HUES6 (cell line): Measurements from ENCODE around the gene ULK4.

Experiments
- H3K27ac ChIP-seq: 2 replicates; pipeline ENCODE4 v1.7.0; 2013; ENCODE audit warnings: low read depth, mild to moderate bottlenecking, low read length, inconsistent platforms
- H3K27me3 ChIP-seq: 2 replicates; pipeline ENCODE4 v1.6.1; 2013; ENCODE audit warnings: low read length; ENCODE audit not compliant: control insufficient read depth, insufficient read depth
- H3K36me3 ChIP-seq: 2 replicates; pipeline ENCODE4 v1.6.1; 2013; ENCODE audit warnings: low read length; ENCODE audit not compliant: control insufficient read depth, insufficient read depth
- H3K4me1 ChIP-seq: 2 replicates; pipeline ENCODE4 v1.6.1; 2013; ENCODE audit warnings: low read length; ENCODE audit not compliant: control insufficient read depth, insufficient read depth
- H3K4me3 ChIP-seq: 2 replicates; pipeline ENCODE4 v1.5.1; 2013; ENCODE audit warnings: low read depth, low read length
- H3K9ac ChIP-seq: one replicate; pipeline ENCODE4 v1.6.1; 2013; ENCODE audit warnings: mild to moderate bottlenecking, low read length
- H3K9me3 ChIP-seq: 2 replicates; pipeline ENCODE4 v1.6.1; 2013; ENCODE audit warnings: low read depth, low read length; ENCODE audit not compliant: control insufficient read depth, insufficient read depth

Gene ULK4

DNA sequence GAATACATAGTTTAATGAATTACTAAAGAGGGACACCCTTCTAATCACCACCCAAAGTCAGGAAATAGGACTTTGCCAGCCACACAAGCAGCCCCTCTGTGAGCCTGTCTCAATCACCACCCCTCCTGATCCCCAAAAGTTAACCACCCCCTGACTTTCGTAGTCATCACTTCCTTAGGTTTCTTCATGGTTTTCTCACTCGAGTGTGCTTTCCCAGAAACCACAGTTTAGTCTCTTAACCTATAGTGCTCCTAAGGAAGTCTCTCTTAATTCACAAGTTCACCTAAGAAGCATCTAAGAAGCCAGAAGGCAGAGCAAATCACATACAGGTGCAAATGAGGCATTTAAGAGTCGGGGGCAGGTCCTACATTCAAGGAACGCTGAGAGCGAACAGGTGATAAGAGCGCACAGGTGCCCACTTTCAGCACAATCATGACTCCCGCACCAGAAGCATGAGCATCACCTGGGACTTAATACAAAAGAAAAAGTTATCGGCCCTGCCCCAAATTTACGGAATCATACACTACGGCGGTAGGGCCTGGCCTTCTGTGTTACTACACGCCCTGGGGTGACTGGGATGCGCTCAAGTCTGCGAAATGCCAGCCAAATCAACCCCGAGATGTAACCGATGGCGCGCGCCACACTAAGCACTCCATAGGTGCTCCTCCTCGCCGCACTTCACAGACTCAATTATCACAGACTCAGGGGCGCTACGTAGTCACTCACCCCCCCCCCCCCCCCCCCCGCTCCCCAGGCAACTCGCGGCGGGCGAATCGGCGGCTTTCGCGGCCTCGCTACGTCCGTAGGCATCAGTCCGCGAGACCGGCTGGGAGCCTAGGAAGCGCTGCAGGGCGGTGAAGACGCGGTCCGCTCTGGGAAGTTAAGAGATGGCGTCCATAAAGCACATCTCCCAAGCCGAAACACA, 815 bp downstream of the ULK4 start:
- Histone ChIP-seq H3K27ac (no peak overlapping the region), H3K9me3 (no peaks in the 10 kb centered on the region), H3K4me1 (peaks cover 3% of the 10 kb centered on the region), H3K27me3 (no peaks in the 10 kb centered on the region; the same call in 1 of the 2 replicates), H3K36me3 (no peaks in the 10 kb centered on the region), H3K9ac (peak overlapping the region; percentile 69), H3K4me3 (peak overlapping the region; percentile 90)

DNA sequence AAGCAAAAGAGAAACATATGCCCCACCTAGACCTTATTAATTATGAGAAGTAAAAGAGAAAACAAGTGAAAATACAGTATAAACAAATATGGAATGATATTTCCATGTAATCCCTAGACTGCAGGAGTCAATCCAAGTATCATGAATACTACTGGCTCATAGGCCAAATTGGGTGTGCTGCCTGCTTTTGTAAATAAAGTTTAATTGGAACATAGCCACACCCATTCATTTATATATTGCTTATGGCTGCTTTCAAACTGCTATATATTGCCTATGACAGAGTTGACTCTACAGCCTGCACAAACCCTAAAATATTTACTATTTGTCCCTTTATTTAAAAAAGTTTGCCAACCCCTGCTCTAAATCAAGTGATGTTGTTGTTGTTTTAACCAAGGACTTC, 5.3 kb downstream of the ULK4 start:
- H3K9ac ChIP-seq: no peak overlapping the region
- H3K27me3 ChIP-seq: no peaks in the 10 kb centered on the region; the same call in 1 of the 2 replicates
- peaks cover 3% of the 10 kb centered on the region for H3K4me1 ChIP-seq

GRCh38 chr3:41955192-41955591, 6.7 kb downstream of the ULK4 start:
- Histone ChIP-seq H3K9ac (no peak overlapping the region), H3K27ac (no peak overlapping the region), H3K4me3 (no peak overlapping the region), H3K36me3 (no peaks in the 10 kb centered on the region; the same call in 1 of the 2 replicates), H3K27me3 (no peaks in the 10 kb centered on the region), H3K9me3 (no peaks in the 10 kb centered on the region), H3K4me1 (no peaks in the 10 kb centered on the region)

More for the DNA sequence above, 5.3 kb downstream of the ULK4 start:
- Histone ChIP-seq H3K36me3 (no peaks in the 10 kb centered on the region; the same call in 1 of the 2 replicates), H3K9me3 (no peaks in the 10 kb centered on the region), H3K27ac (no peak overlapping the region), H3K4me3 (no peak overlapping the region)

GRCh38 chr3:41943311-41943843, 18.5 kb downstream of the ULK4 start:
- H3K9ac ChIP-seq: no peak overlapping the region
- peaks cover 6% of the 10 kb centered on the region for H3K9me3 ChIP-seq
- no peaks in the 10 kb centered on the region for H3K27me3 ChIP-seq
- H3K36me3 ChIP-seq: peaks cover 6% of the 10 kb centered on the region; the same call in 1 of the 2 replicates
- no peak overlapping the region for H3K4me3 ChIP-seq
- H3K27ac ChIP-seq: no peak overlapping the region
- peaks cover 4% of the 10 kb centered on the region; the same call in 1 of the 2 replicates for H3K4me1 ChIP-seq

DNA sequence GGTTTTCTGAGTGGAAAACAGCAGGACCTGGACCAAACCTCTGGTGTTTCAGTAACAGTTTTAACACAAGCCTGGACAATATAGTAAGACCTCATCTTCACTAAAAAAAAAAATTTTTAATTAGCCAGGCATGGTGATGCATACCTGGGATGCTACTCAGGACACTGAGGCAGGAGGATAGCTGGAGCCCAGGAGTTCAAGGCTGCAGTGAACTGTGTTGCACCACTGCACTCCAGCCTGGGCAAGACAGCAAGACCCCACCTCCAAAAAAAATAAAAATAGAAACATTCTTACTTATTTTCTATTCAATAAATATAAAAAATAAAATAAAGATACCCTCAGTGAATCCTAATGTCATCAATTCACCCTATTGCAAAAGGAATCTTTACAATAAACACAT, 21.5 kb downstream of the ULK4 start:
- Histone ChIP-seq H3K36me3 (no peaks in the 10 kb centered on the region), H3K9me3 (peaks cover 6% of the 10 kb centered on the region), H3K27me3 (no peaks in the 10 kb centered on the region), H3K4me3 (no peak overlapping the region), H3K4me1 (peaks cover 4% of the 10 kb centered on the region; the same call in 1 of the 2 replicates), H3K9ac (no peak overlapping the region), H3K27ac (no peak overlapping the region)

GRCh38 chr3:41936384-41936783, 25.5 kb downstream of the ULK4 start:
- H3K9ac ChIP-seq: no peak overlapping the region

DNA sequence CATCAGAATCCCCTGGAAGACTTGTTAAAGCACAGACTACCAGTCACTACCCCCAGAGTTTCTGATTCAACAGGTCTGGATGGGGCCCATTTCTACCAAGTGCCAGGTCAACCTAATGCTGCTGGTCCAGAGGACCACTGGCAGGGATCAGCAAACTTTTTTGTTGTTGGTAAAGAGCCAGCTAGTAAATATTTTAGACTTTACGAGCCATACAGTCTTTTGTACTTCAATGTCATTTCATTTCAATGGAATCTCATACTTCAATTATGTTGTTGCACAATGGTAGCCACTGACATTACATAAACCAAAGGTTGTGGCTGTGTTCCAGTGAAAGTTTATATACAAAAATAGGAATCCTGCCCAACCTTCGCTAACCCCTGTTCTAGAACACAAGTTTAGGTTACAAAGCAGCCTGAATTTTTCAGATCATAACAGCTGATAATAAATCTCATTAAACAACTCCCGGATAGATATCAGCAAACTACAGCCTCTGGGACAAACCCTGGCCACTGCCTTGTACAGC, 28.7 kb downstream of the ULK4 start:
- no peak overlapping the region for H3K9ac ChIP-seq
- H3K4me1 ChIP-seq: no peaks in the 10 kb centered on the region
- peaks cover 4% of the 10 kb centered on the region; the same call in 1 of the 2 replicates for H3K36me3 ChIP-seq
- H3K4me3 ChIP-seq: no peak overlapping the region
- no peaks in the 10 kb centered on the region for H3K27me3 ChIP-seq
- no peaks in the 10 kb centered on the region for H3K9me3 ChIP-seq
- no peak overlapping the region for H3K27ac ChIP-seq

More at GRCh38 chr3:41936384-41936783, 25.5 kb downstream of the ULK4 start:
- H3K9me3 ChIP-seq: peaks cover 6% of the 10 kb centered on the region
- H3K36me3 ChIP-seq: peaks cover 3% of the 10 kb centered on the region; the same call in 1 of the 2 replicates
- H3K4me1 ChIP-seq: no peaks in the 10 kb centered on the region
- H3K27ac ChIP-seq: no peak overlapping the region
- H3K4me3 ChIP-seq: no peak overlapping the region
- H3K27me3 ChIP-seq: no peaks in the 10 kb centered on the region

GRCh38 chr3:41932464-41932863, 29.4 kb downstream of the ULK4 start:
- no peak overlapping the region for H3K27ac ChIP-seq
- H3K9ac ChIP-seq: no peak overlapping the region
- no peaks in the 10 kb centered on the region for H3K4me1 ChIP-seq
- H3K36me3 ChIP-seq: peaks cover 4% of the 10 kb centered on the region; the same call in 1 of the 2 replicates
- H3K4me3 ChIP-seq: no peak overlapping the region
- H3K27me3 ChIP-seq: no peaks in the 10 kb centered on the region
- no peaks in the 10 kb centered on the region for H3K9me3 ChIP-seq

DNA sequence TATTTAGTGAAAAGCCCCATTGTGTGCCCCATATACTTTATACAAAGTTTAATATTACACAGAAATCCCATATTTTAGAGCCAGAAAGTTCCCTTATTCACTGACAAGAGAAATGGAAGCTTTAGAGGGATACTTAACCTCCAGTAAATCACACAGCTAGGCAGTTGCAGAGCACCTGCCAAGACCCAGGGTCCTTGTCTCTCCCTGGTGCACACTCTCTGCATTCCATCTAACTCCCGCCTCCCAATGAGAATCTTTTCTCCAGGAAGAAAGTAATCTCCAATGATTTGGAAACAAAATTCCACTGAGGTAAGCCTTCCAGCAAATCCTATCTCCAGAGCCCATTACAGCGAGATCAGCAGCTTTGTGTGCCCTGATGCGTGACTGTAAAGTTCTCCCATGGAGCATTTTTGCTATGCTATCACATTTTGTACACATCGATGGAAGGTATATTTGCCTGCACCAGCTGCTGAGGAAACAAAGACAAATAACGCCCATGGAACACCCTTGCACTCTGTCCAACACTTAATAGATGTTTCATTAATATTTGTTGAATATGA, 41.4 kb downstream of the ULK4 start:
- Histone ChIP-seq H3K27me3 (no peaks in the 10 kb centered on the region), H3K36me3 (no peaks in the 10 kb centered on the region), H3K27ac (no peak overlapping the region), H3K9ac (no peak overlapping the region), H3K4me1 (no peaks in the 10 kb centered on the region), H3K4me3 (no peak overlapping the region), H3K9me3 (no peaks in the 10 kb centered on the region)

DNA sequence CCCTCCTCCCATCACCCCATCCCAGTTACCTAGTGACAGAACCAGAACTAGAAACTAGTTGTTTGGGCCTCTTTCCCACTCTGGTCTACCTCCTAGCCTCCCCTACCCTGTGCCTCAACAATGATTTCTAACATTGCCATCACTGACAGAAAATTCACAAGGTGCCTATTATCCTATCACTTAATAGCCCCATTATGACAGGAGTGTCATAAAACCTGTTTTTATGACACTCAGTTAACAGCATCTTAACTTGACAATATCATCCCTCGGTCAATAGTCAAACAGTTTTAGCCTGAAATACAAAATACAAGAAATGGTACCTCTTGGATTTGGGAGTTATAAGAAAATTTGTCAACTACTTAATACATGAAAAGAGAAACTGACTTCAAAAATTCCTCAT, 46.5 kb downstream of the ULK4 start:
- H3K36me3 ChIP-seq: peaks cover 12% of the 10 kb centered on the region
- no peaks in the 10 kb centered on the region for H3K27me3 ChIP-seq
- no peaks in the 10 kb centered on the region for H3K9me3 ChIP-seq

DNA sequence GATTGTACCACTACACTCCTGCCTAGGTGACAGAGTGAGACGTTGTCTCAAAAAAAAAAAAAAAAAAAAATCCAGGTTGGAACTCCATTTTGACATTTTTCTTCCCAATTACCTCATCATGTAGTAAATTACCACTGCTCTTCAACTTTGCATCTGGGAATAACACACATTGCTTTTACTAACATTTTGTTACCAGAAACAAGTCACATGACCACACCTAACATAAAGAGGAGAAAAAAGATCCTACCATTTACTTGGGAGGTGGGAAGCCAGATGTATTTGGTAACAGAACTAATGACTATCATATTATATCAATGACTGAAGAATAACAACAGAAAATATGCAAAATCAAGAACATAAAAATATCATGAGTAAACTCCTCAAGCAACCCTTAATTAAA, 49.6 kb downstream of the ULK4 start:
- no peak overlapping the region for H3K9ac ChIP-seq
- H3K4me1 ChIP-seq: no peaks in the 10 kb centered on the region

More for the DNA sequence above, 46.5 kb downstream of the ULK4 start:
- Histone ChIP-seq H3K27ac (no peak overlapping the region), H3K4me3 (no peak overlapping the region), H3K4me1 (no peaks in the 10 kb centered on the region), H3K9ac (no peak overlapping the region)

More for the DNA sequence above, 49.6 kb downstream of the ULK4 start:
- Histone ChIP-seq H3K4me3 (no peak overlapping the region), H3K27me3 (no peaks in the 10 kb centered on the region), H3K27ac (no peak overlapping the region), H3K9me3 (no peaks in the 10 kb centered on the region), H3K36me3 (peaks cover 17% of the 10 kb centered on the region)
